Measurements from ENCODE around the gene MT2A. TPM values are rescaled to one million over a fixed set of nuclear protein-coding genes. Genes with fewer than 3 reads are reported as not detected.

Gene MT2A
- polyA plus RNA-seq, 1 donor from 2014 or later, result not detected

DNA sequence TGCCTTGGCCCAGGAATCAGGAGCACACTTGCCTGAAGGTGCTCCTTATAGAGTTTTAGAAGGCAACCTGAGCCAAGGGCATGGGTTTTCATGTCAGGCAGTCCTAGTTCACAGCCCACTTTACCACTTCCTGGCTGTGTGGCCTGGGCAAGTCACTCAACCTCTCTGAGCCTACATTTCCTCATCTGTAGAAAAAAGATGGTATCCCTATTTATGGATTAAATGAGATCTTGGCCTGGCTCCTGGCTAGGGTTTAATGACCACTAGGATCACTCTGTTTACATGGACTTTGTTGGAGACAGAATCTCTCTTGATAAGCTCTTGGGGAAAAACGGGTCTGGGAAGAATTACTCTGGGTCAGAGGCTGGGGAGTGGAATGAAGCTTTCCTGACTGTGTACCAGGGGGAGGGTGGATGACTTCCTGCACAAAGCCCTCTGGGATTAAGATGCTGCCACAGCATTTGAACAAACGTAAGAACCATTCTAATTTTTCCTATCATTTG lies 2.3 kb downstream of the MT2A start:
- H3K79me2 ChIP-seq (replicated peaks; ENCODE audit: insufficient read depth, low read length), result no peaks in the 10 kb centered on the region
- TF ChIP-seq TAF1 (IDR thresholded peaks at IDR 0.05; ENCODE audit: low read depth) (no peak), SMC3 (conservative IDR thresholded peaks at IDR 0.05; ENCODE audit: poor library complexity) (no peak), EZH2 (IDR thresholded peaks at IDR 0.05; ENCODE audit: borderline replicate concordance, insufficient read depth, low read length, poor library complexity, severe bottlenecking) (no peak), POLR2AphosphoS5 (IDR thresholded peaks at IDR 0.05) (no peak), MXI1 (conservative IDR thresholded peaks at IDR 0.05; ENCODE audit: poor library complexity, severe bottlenecking) (no peak), EP300 (conservative IDR thresholded peaks at IDR 0.05; ENCODE audit: poor library complexity, severe bottlenecking) (no peak), RAD21 (conservative IDR thresholded peaks at IDR 0.05) (no peak)
- TF ChIP-seq, protein P1, sequence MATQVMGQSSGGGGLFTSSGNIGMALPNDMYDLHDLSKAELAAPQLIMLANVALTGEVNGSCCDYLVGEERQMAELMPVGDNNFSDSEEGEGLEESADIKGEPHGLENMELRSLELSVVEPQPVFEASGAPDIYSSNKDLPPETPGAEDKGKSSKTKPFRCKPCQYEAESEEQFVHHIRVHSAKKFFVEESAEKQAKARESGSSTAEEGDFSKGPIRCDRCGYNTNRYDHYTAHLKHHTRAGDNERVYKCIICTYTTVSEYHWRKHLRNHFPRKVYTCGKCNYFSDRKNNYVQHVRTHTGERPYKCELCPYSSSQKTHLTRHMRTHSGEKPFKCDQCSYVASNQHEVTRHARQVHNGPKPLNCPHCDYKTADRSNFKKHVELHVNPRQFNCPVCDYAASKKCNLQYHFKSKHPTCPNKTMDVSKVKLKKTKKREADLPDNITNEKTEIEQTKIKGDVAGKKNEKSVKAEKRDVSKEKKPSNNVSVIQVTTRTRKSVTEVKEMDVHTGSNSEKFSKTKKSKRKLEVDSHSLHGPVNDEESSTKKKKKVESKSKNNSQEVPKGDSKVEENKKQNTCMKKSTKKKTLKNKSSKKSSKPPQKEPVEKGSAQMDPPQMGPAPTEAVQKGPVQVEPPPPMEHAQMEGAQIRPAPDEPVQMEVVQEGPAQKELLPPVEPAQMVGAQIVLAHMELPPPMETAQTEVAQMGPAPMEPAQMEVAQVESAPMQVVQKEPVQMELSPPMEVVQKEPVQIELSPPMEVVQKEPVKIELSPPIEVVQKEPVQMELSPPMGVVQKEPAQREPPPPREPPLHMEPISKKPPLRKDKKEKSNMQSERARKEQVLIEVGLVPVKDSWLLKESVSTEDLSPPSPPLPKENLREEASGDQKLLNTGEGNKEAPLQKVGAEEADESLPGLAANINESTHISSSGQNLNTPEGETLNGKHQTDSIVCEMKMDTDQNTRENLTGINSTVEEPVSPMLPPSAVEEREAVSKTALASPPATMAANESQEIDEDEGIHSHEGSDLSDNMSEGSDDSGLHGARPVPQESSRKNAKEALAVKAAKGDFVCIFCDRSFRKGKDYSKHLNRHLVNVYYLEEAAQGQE (IDR thresholded peaks at IDR 0.05; ENCODE audit: borderline replicate concordance), result no peak
- TF ChIP-seq, protein P2, sequence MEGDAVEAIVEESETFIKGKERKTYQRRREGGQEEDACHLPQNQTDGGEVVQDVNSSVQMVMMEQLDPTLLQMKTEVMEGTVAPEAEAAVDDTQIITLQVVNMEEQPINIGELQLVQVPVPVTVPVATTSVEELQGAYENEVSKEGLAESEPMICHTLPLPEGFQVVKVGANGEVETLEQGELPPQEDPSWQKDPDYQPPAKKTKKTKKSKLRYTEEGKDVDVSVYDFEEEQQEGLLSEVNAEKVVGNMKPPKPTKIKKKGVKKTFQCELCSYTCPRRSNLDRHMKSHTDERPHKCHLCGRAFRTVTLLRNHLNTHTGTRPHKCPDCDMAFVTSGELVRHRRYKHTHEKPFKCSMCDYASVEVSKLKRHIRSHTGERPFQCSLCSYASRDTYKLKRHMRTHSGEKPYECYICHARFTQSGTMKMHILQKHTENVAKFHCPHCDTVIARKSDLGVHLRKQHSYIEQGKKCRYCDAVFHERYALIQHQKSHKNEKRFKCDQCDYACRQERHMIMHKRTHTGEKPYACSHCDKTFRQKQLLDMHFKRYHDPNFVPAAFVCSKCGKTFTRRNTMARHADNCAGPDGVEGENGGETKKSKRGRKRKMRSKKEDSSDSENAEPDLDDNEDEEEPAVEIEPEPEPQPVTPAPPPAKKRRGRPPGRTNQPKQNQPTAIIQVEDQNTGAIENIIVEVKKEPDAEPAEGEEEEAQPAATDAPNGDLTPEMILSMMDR (IDR thresholded peaks at IDR 0.05; ENCODE audit: poor library complexity, severe bottlenecking), result no peak
- H3K27ac ChIP-seq (ENCODE audit: low read length), result no peak overlapping the region
- peaks cover 67% of the 10 kb centered on the region for H3K27me3 ChIP-seq (ENCODE audit: insufficient read depth, low read depth, low read length)
- no peaks in the 10 kb centered on the region for H4K20me1 ChIP-seq (ENCODE audit: insufficient read depth)
- H2AFZ ChIP-seq (ENCODE audit: low read depth, low read length), result no peak overlapping the region
- no peaks in the 10 kb centered on the region for H3K9me3 ChIP-seq (ENCODE audit: low read length)
- H3K9ac ChIP-seq (ENCODE audit: low read length), result no peak overlapping the region
- H3K4me2 ChIP-seq (ENCODE audit: low read length), result no peak overlapping the region
- H3K36me3 ChIP-seq (ENCODE audit: insufficient read depth, low read length), result no peaks in the 10 kb centered on the region
- no peaks in the 10 kb centered on the region for H3K9me2 ChIP-seq (ENCODE audit: insufficient read depth, low read length)
- H3F3A ChIP-seq (ENCODE audit: insufficient read depth, low read length, poor library complexity, severe bottlenecking), result no peaks in the 10 kb centered on the region
- H3K4me3 ChIP-seq (ENCODE audit: low read length), result no peak overlapping the region

DNA sequence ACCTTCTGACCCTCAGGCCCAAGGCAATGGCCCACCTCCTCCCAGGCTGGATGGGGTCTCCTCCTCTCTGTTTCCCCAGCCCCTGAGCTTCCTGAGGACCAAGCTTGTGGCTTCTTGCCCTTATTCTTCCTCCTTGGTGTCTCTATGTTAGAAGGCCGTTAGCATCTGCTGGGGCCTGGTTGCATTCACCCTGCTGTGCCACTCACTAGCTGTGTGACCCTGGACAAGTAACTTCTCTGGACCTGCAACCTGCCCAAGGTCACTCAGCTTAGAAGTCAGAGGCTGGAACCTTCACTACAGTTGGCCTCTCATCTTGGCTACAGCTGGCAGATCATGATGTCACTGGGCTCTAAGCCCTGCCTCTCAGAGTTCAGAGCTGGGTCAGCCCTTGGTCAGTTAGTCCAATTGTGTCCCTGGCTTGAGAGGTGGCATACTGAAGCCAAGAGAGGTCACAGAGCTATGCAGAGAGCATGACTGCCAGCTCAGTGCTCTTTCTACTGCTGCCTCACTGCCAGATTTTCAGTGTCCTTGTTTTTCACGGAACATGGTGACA lies 3.0 kb downstream of the MT2A start:
- H3K9me3 ChIP-seq (ENCODE audit: low read length), result no peaks in the 10 kb centered on the region
- H3K4me3 ChIP-seq (ENCODE audit: low read length), result no peak overlapping the region
- H3K36me3 ChIP-seq (ENCODE audit: insufficient read depth, low read length), result no peaks in the 10 kb centered on the region
- H3K79me2 ChIP-seq (replicated peaks; ENCODE audit: insufficient read depth, low read length), result no peaks in the 10 kb centered on the region
- TF ChIP-seq EP300 (conservative IDR thresholded peaks at IDR 0.05; ENCODE audit: poor library complexity, severe bottlenecking) (no peak), RAD21 (conservative IDR thresholded peaks at IDR 0.05) (no peak), TAF1 (IDR thresholded peaks at IDR 0.05; ENCODE audit: low read depth) (no peak), EZH2 (IDR thresholded peaks at IDR 0.05; ENCODE audit: borderline replicate concordance, insufficient read depth, low read length, poor library complexity, severe bottlenecking) (no peak), POLR2AphosphoS5 (IDR thresholded peaks at IDR 0.05) (no peak)
- TF ChIP-seq, protein P2 (IDR thresholded peaks at IDR 0.05; ENCODE audit: poor library complexity, severe bottlenecking), result no peak
- H2AFZ ChIP-seq (ENCODE audit: low read depth, low read length), result no peak overlapping the region
- H3K4me2 ChIP-seq (ENCODE audit: low read length), result no peak overlapping the region
- H3F3A ChIP-seq (ENCODE audit: insufficient read depth, low read length, poor library complexity, severe bottlenecking), result no peaks in the 10 kb centered on the region
- H3K27me3 ChIP-seq (ENCODE audit: insufficient read depth, low read depth, low read length), result peaks cover 72% of the 10 kb centered on the region
- H3K9ac ChIP-seq (ENCODE audit: low read length), result no peak overlapping the region
- H4K20me1 ChIP-seq (ENCODE audit: insufficient read depth), result no peaks in the 10 kb centered on the region
- H3K9me2 ChIP-seq (ENCODE audit: insufficient read depth, low read length), result no peaks in the 10 kb centered on the region
- H3K27ac ChIP-seq (ENCODE audit: low read length), result no peak overlapping the region

All from neural cell (in vitro differentiated cells).